Stimulated activated CD8-positive, alpha-beta memory T cell treated with anti-CD3 and anti-CD28 coated beads, Interleukin-2, amount 100 ng/mL, for 48 hours (primary cell): ENCODE results near the gene DTNA.

ENCODE experiments used
- DNase-seq, 2 donors: peaks; one replicate each; pipeline ENCODE4 v3.0.0-alpha.2; 2020; ENCODE audit warnings: low read depth in 2 of 2

Gene DTNA

DNA sequence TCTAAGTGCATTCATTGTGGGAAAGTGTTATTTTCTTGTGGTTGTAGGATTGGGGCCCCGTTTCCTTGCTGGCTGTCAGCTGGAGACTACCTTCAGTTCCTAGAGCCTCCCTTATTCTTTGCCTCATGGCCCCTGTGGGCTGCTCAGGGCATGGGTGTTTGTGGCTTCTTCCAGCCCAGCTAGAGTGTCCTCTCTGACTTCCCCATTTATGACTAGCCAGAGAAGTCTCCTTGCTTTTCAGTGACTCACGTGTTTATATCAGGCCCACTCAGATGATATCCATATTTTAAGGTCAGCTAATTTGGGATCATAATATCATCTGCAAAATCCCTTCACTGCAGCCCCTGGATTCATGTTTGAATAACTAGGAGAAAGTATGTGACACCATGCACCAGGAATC lies 62.8 kb downstream of the DTNA start:
- no peak for DNase-seq

DNA sequence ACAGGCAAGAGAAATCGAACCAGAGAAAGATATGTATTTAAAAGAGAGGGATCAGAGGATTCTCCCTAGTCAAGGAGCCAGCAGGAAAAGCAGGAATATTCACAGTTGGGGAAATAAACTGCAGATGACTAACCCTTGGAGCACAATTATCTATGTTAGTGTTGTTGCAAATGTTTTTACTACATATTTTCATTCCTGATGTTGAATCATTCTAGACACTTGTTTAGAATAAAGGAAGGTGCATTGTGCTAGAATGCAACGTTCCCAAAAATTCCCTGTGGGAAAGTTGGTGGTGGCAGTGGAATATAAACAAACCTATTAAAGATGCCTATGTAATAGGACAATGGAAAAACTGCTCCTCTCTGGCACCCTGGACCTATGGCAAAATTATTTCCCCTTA lies 63.3 kb downstream of the DTNA start:
- no peak for DNase-seq

DNA sequence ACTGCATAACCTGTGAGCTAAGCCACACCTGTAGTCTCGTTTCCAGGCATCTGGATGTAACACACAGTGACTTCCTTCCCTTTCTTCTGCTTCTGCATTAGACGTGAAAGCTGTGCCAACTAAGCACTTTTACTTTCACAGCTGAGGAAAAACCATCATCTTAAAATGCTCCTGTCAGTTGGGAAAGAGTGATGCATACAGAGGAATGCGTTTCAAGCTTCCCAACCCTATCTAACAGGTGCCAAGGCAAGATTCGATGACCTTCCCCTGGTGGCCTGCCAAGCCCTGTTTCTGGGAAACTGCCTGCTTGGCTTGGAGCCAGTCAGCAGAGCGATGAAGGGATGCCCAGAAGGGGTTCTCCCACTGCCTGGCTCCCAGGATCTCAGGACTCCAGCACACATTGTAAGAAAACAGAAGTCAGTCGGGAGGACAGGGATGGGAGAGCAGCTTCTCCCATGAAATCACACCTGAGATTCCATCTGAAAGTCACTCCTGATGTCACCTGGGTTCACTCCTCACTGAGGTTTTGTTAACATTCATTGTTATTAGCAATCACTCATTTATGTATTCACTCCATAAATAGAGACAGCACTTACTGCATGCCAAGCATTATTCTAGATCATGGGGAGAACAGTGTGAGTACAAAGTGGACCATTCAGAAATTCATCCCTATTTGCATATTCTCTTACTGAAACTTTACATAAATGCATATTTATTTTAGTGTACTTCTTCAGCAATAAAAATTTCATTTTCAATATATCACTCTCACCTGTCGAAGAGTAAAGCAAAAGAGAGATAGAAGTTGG lies 64.1 kb downstream of the DTNA start:
- no peak for DNase-seq

DNA sequence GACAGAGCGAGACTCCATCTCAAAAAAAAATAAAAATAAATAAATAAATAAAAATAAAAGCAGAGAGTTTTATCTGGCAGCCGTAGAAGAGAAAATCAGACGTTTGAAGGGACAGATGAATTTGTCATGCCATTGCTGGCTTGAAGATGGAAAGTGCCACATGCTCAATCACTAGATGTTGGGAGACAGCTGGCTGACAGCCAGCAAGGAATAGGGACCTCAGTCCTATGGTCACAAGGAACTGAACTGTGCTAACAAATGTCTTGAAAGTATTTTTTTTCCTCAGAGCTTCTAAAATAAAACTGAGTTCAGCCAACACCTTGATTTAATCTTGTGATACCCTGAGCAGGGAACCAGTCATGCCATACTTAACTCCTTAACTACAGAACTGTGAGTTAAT lies 65.4 kb downstream of the DTNA start:
- DNase-seq = no peak

DNA sequence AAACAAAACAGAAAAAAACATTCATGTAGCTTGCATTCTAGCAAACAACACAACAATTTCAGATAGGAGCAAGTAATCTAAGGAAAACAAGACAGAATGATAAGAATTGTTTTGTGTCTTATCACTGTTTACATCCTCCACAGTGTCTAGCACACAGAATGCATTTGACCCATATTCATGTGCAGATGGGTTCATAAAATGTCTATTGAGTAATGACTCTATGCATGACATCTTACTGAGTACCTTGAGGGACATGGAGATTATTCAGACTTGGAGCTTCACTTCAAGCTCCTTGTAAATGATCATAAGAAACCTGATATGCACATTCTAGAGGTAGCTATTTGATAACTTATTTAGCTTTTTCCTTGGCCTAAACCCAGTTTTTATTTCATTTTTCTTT lies 69.0 kb downstream of the DTNA start:
- no peak for DNase-seq

DNA sequence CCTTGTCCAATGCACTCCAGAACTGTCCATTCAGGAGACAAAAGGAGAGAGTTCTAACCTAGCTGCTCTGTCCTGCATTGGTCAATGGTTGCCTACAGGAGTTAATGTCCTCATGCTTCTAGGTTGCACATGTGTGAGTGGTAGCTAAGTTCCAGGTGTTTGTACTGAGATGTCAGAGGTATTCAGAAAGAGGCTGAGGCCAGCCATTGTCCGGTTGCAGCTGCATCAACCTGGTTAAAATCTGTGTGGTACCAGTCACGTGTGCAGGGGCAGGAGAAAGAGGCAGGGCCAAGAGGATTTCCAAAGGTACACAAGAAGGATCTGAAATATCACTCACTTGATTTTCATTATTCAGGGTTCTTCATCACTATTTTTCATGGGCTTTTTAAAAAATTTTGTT lies 70.8 kb downstream of the DTNA start:
- DNase-seq = no peak

DNA sequence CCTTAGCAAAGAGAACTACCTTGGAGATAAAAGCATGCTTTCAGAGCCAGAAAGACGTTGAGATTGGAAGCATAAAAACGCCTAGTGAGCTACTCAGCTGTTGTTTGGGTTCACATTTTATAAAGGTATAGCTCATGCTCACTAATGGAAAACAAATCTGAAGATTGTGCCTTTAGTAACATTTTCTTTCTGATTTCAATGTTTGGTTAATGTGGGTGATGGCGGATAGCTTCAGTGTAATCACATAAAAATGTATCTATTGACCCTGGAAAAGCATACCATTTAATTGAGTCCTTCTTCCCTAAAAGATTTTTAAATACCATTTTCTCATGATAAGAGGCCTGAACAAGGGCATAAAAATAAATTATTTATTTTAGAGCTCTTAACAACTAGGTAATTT lies 73.4 kb downstream of the DTNA start:
- DNase-seq = no peak

DNA sequence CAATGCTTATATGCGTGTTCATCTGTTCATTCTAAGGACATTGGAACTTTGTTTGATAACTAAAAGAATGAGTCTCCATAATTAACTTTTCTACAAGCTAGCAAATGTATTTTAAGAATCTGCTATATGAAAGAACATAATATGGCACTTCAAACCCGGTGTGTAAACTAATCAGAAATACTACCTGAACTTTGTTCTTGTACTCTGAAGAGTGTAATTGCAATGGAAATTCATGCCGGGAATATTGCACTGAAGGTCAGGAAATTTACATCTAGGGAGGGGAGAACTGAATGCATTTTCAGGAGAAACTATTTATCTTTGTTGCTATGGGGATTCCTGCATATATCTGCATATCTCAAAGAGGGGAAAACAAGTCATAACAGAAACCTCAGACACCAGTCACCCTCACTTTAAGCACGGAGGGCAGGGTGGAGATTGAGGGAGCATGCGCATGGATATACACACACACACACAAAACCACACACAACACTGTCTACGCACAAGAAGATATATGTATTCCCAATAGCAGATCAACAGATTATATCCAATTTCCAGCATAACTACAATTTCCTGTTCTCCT lies 76.2 kb downstream of the DTNA start:
- no peak for DNase-seq

DNA sequence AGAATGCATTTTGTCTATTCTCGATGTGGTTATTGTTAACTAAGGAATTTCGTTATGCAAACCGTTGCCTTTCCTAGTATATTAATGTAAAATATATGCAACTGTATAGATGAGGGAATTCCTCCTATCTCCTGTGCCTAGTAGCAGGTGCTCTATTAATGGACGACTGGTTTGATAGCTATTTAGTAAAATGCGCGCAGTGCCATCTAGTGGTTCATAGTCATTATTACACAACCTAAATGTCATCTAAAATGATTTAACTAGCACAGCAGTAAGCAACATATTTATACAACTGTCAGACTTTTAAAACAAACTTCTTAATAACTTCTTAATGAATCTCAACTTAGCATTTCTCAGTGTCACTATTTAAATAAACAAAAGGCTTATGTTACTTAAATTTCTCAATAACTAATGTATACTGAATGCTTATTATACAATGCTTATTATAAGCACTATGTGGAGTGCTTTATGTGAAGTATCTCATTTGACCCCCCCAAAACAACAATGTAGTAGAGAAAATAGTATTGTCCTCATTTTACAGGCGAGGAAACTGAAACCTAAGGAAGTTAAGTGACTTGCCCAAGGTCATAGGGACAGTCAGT lies 77.9 kb downstream of the DTNA start:
- no peak for DNase-seq

DNA sequence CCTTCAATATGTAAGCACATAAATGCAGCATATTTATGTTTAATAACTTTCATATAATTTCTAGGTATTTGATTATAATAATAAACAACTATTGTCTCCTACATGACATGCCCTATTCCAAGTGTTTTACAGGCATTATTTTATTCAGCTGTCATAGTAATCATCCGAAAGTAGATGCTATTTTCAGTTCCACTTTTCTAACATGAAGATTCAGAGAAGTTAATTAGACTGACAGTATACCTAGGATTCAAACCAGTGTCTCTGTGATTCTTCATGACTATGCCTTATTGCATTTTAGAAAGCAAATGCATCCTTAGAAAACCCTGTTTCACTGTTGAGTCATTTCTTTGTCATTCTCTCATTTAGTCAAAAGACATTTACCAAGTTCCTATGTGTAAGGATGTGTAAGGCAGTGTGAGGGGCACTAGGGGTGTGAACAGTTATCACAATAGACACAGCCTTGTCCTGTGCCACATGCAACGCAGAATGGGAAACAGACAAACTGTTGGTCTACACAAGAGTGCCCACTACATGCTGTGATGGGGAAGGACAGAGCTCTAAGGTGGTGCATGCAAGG lies 79.8 kb downstream of the DTNA start:
- DNase-seq = no peak

DNA sequence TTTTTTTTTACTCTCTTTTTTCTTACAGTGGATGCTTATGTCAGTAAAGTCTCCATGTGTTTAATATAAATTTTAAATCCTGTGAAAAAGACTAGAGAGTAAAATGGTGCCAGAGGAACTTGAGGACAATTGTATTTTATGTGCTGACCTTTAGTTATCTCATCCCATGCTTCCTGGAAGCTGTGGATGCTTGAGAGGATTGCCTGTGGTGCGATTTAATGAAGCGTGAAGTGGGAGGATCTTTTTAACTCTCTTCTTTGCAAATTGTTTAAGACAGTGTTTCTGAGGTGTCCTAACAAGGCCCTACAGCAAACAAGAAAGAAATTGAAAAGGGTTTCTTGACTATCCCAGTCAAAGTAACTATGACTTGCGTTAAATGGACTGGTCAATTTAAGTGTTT lies 84.2 kb downstream of the DTNA start:
- no peak for DNase-seq

DNA sequence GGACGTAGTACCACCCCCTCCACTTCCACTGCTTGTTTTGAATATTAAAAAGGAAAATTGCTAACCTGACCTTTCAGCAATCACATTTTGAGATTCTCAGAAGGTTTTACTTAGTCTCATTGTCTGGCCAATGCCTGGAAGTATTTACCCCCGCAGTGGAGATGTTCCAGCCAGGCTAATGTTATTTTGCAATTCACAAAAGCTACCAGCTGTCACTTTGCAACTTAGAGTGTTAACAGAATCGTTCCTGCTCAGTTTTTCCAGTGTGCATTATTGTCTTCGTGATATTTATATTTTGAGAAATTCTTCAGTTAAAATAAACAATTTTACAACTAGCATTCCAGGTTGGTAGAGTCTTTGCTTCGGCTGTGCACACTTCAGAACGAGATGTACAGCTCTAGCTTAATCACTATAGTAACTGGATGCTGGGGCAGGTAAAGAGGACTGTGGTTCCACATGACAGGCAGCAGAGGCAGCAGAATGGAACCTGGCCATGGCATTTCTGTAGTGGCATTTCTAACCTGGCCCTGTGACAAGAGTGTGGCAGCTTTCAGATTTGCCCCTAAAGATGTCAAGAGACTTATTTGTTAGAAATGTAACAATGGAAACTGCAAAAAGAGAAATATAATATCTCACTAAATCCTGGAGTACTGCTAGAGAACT lies 85.1 kb downstream of the DTNA start:
- DNase-seq = no peak

DNA sequence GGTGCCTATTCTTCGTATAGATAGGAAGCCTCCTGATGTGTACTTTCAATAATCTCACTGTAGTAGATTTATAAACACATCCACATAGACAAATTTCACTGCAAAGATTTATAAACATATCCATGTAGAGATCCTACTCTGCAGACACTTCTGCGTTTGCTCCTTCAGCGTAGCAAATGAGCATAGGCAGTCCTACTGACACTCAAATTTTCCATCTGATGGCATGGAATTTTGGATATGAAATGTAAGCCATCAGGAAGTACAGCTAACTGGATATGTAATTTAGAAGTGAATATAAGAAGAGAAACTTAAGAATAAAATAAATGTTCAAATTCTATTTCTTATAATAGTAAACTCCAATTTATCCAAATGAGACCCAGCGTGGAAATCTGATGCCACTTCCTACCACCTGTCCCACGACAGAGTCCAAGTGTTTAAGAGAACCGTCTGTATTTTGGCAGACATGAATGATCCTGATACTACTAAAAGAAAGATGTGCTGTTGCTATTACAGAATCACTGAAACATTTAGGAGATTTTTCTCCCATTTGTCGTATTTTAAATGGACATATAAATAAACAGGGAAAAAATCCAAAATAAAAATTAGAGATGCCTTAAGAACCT lies 86.0 kb downstream of the DTNA start:
- DNase-seq = no peak

DNA sequence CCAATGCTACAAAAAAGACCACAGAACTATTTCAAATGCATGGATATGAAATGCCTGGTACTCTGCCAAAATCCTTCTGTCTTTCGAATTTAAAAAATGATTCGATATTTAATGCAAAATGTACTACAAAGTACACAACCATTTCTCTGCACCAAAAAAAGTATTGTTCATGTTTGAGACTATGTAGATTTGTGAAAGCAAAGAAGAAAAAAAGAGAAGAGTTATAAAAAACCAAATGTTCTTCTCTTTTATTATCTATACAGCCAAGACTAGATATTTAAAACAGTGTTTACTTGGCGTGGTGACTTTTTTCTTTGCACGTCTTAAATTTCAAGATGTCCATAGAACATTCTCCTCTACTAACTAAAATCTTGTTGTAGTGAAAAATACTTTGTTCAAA lies 89.2 kb downstream of the DTNA start:
- DNase-seq = no peak

DNA sequence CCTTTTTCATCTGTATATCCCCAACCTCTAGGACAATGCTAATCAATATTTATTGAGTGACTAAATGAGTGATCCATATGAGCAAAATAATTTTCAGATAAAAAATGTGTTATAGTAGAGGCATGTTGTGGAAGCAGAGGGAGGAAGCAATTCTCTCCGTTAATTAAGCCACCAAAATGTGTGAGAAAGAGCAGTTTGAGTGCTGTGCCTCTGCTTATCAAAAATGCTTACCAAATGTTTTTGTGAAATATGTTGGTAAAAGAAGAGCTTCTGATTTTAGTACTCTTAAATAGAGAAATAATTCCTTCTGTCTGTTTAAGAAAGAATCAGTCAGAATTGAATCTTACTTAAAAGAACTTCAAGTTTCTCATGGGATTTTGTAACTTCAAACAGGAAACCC lies 90.3 kb downstream of the DTNA start:
- no peak for DNase-seq

DNA sequence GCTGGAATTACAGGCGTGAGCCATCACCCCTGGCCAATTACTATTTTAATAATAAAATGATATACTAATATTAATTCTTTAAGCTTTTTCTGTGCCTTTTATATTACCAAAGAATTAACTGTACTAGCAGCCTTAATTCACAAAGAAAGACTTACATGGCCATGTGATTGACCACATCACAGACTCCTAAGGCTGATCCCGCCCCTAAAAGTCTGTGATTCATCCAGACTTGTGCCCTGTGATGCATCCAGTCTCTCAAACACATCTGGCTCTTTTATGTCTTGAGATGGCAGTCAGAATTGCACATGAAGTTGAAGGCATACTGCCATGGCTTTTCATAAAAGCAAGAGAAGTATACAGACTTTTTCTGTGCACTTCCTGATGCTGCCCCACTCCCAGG lies 91.7 kb downstream of the DTNA start:
- no peak for DNase-seq

DNA sequence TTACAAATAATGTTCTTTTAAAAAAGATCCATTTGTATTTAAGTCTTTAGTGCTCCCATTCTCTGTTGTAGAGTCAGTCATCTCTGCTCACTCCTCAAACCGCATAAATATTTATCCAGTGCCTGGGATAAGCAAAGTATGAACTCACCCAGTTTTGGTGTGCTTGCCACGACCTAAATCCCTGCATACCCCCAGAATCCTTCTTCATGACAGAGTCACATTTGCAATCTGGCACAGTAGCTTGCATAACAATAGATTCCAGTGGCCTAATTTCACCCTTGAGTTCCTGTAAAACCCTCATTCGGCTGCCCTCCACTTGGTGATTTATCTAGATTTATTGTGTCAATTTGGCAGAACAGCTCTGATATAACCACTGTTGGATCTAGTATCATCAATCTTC lies 92.9 kb downstream of the DTNA start:
- no peak for DNase-seq

DNA sequence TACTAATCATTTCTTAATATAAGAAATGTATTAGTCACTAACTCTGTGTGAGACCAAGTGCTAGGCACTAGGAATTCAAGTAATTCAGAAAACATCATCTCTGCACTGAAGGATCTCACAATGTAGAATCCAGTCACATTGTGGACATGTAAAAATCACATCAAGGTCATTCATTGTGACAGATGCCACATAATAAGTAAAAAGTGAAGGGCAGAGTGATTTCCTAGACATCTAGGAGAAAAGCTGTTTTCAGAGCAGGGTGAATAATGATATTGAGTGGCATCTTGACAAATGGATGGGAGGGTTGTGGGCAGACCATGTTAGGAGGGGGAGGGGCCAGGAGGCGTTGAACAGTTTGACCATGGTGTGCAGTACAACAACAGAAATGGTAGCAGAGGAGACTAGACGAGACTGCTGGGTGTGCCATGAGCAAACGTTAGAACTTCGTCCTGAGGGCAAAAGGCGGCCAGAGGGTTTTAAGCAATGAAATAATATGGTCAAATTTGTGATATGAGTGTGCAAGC lies 93.8 kb downstream of the DTNA start:
- no peak for DNase-seq

DNA sequence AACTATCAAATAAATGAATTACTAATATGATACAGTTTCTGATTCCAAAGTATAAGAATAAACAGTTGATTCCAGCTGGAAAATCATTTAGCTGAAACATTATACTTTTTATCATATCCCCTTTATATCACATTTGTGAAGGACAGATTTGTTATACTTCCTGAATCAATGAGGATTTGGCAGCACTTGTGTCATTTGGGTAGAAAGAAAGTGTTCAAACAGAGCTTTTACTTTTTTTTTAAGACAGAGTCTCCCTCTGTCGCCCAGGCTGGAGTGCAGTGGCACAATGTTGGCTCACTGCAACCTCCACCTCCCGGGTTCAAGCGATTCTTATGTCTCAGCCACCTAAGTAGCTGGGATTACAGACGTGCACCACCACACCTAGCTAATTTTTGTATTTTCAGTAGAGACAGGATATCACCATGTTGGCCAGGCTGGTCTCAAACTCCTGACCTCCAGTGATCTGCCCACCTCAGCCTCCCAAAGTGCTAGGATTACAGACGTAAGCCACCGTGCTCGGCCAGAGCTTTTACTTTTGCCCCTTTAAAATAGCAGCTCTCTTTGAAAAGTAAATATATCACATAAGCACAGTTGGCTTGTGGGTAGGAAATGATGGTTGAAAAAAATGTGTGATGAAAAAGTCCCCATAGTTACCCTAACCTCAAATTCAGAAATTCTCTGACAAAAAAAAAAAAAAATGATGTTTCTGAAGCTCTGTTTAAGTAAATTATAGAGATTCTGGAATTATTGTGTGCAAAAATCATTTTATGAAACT lies 95.2 kb downstream of the DTNA start:
- no peak for DNase-seq

DNA sequence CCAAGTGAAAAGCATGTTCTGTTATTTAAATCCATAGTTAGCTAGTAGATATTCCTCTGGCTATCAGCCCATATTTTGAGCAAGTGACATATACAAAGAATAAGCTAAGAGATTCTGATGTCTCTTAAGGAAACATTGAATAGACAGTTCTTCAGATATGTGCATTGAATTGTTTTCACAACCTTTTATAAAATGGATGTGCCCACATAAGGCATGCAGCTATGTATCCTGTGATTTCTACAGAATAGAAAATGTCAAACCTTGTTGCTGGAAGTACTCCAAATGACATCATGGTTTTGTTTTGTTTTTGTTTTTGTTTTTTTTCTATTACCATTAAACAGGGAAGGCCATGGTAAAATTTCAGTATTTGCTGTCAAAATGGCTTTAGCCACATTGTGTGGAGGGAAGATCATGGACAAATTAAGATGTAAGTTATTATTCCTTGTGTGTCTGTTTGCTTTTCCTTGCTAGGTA lies 95.8 kb downstream of the DTNA start:
- DNase-seq = no peak

DNA sequence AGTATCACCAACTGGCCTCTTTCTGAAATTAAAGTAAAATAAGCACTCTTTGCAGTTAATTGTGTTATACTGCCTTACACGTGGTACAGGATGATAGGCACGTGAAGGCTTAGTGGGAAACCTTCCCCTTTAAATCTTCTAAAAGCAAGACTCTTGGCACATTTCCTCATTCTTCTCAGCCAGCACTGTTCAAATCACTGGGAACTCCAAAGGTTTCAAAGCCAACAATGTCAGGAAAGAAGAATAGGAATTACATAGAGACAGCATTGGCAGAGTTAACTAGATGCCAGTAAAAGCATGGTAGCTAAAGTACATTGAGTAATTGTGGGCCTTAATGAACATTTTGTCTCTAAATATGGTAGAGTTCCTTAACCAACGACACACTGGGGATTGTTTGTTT lies 96.4 kb downstream of the DTNA start:
- no peak for DNase-seq
